HG02938 (cell line): ENCODE results near the gene IFT81.
"Not testable (repeated sequence)": the region's sequence is repeated elsewhere in the genome, so short reads cannot be mapped to it uniquely, and the experiment has no call there.

ENCODE experiments used
- ATAC-seq: cut with Tn5 transposase; IDR thresholded peaks from one replicate; pipeline ENCODE4 v1.9.1; 2021; ENCODE audit warnings: mild to moderate bottlenecking, moderate library complexity; ENCODE audit not compliant: unreplicated experiment

IFT81 gene

GRCh38 chr12:110108309-110109036 is 15.7 kb upstream of the IFT81 start:
- ATAC-seq = no peak

GRCh38 chr12:110109037-110109836 is 14.9 kb upstream of the IFT81 start:
- ATAC-seq = no peak

GRCh38 chr12:110109837-110110535 is 14.2 kb upstream of the IFT81 start:
- ATAC-seq = no peak

GRCh38 chr12:110111476-110112334 is 12.5 kb upstream of the IFT81 start:
- ATAC-seq = no peak

GRCh38 chr12:110112335-110112660 is 11.9 kb upstream of the IFT81 start:
- ATAC-seq = no peak

- ATAC-seq = no peak
These were observed 9.6 kb upstream of the IFT81 start for GRCh38 chr12:110114528-110114937.

- no peak for ATAC-seq
These were observed 8.5 kb upstream of the IFT81 start for GRCh38 chr12:110115675-110116074.

GRCh38 chr12:110116623-110117022 is 7.5 kb upstream of the IFT81 start:
- ATAC-seq = no peak

- ATAC-seq = not testable (repeated sequence)
These were observed 6.9 kb upstream of the IFT81 start for GRCh38 chr12:110117210-110117609.

- no peak for ATAC-seq
These were observed 6.0 kb upstream of the IFT81 start for GRCh38 chr12:110117956-110118685.

GRCh38 chr12:110122929-110123328 is 1.2 kb upstream of the IFT81 start:
- ATAC-seq = no peak

- ATAC-seq = peak; percentile 54
These were observed 263 bp upstream of the IFT81 start for GRCh38 chr12:110123919-110124268.

- ATAC-seq = no peak
These were observed 2.4 kb downstream of the IFT81 start for GRCh38 chr12:110126557-110126956.

GRCh38 chr12:110134691-110135411 is 10.7 kb downstream of the IFT81 start:
- no peak for ATAC-seq

- ATAC-seq = no peak
These were observed 11.6 kb downstream of the IFT81 start for GRCh38 chr12:110135806-110136205.

GRCh38 chr12:110137786-110138185 is 13.6 kb downstream of the IFT81 start:
- ATAC-seq = no peak

- no peak for ATAC-seq
These were observed 17.2 kb downstream of the IFT81 start for GRCh38 chr12:110141389-110141788.

GRCh38 chr12:110146986-110147385 is 22.8 kb downstream of the IFT81 start:
- no peak for ATAC-seq

GRCh38 chr12:110149086-110149660 is 25.0 kb downstream of the IFT81 start:
- ATAC-seq = no peak
